OCI-LY1 (cell line): ENCODE measurements around the gene MYH7.

Source experiments
- H2AFZ ChIP-seq: fragments of 200-600 bp; sonication (generic), shearing (Covaris generic); 2 replicates; pipeline ENCODE4 v1.6.0; 2014; ENCODE audit warnings: antibody characterized with exemption, mild to moderate bottlenecking, low read length
- H3F3A ChIP-seq: fragments of 200-600 bp; sonication (generic), shearing (Covaris generic); 2 replicates; pipeline ENCODE4 v1.6.0; 2014; ENCODE audit warnings: mild to moderate bottlenecking, antibody characterized with exemption, low read length, moderate library complexity; ENCODE audit not compliant: insufficient read depth
- H3K27ac ChIP-seq: fragments of 200-600 bp; sonication (generic); 2 replicates; pipeline ENCODE4 v1.5.1; 2014; ENCODE audit warnings: low read length, mixed run types, mild to moderate bottlenecking, low read depth; ENCODE audit not compliant: poor library complexity, severe bottlenecking
- H3K27me3 ChIP-seq: fragments of 200-600 bp; sonication (generic); 2 replicates; pipeline ENCODE4 v1.6.0; 2014; ENCODE audit warnings: antibody characterized with exemption, mild to moderate bottlenecking, low read length, moderate library complexity; ENCODE audit not compliant: insufficient read depth
- H3K36me3 ChIP-seq: fragments of 200-600 bp; sonication (generic); 2 replicates; pipeline ENCODE4 v1.6.1; 2014; ENCODE audit warnings: mild to moderate bottlenecking, antibody characterized with exemption, low read length, moderate library complexity, mixed read lengths; ENCODE audit not compliant: insufficient read depth
- H3K4me1 ChIP-seq: fragments of 200-600 bp; sonication (generic); 2 replicates; pipeline ENCODE4 v1.5.1; 2014; ENCODE audit warnings: mild to moderate bottlenecking, low read length, moderate library complexity; ENCODE audit not compliant: insufficient read depth, severe bottlenecking
- H3K4me2 ChIP-seq: fragments of 200-600 bp; sonication (generic), shearing (Covaris generic); 2 replicates; pipeline ENCODE4 v1.6.1; 2014; ENCODE audit warnings: low read length
- H3K4me3 ChIP-seq: fragments of 200-600 bp; sonication (generic); 2 replicates; pipeline ENCODE4 v1.5.1; 2014; ENCODE audit warnings: low read length, low read depth, mild to moderate bottlenecking, mixed read lengths; ENCODE audit not compliant: poor library complexity, severe bottlenecking
- H3K79me2 ChIP-seq: fragments of 200-600 bp; shearing (Covaris generic); 2 replicates; pipeline ENCODE4 v1.6.1; 2016; ENCODE audit warnings: mixed run types, low read length, mixed read lengths; ENCODE audit not compliant: insufficient read depth
- H3K9ac ChIP-seq: fragments of 200-600 bp; sonication (generic), shearing (Covaris generic); 2 replicates; pipeline ENCODE4 v1.6.1; 2014; ENCODE audit warnings: mild to moderate bottlenecking, low read length, mixed read lengths
- H3K9me2 ChIP-seq: fragments of 200-600 bp; sonication (generic), shearing (Covaris generic); 2 replicates; pipeline ENCODE4 v1.6.1; 2014; ENCODE audit warnings: low read depth, mild to moderate bottlenecking, low read length, mixed read lengths
- H3K9me3 ChIP-seq: fragments of 200-600 bp; shearing (Covaris generic); 2 replicates; pipeline ENCODE4 v1.6.1; 2014; ENCODE audit warnings: low read length, mixed read lengths
- H4K20me1 ChIP-seq: fragments of 200-600 bp; sonication (generic), shearing (Covaris generic); 2 replicates; pipeline ENCODE4 v1.6.0; 2016; ENCODE audit warnings: mild to moderate bottlenecking, low read length; ENCODE audit not compliant: insufficient read depth
- CTCF ChIP-seq: fragments of 200-600 bp; sonication (generic), shearing (Covaris generic); IDR thresholded peaks from 2 replicates; pipeline ENCODE4 v1.5.1; 2017; ENCODE audit warnings: mild to moderate bottlenecking, antibody characterized with exemption, low read length, moderate library complexity, mixed read lengths
- EZH2 ChIP-seq: fragments of 200-600 bp; sonication (generic), shearing (Covaris generic); IDR thresholded peaks from 2 replicates; pipeline ENCODE4 v1.8.0; 2017; ENCODE audit warnings: borderline replicate concordance, mixed run types, mild to moderate bottlenecking, antibody characterized with exemption, low read length, moderate library complexity, mixed read lengths

MYH7 gene

GRCh38 chr14:23404331-23404900, 31.0 kb downstream of the MYH7 start:
- H3K4me1 ChIP-seq = no peaks in the 10 kb centered on the region
- no peaks in the 10 kb centered on the region for H3F3A ChIP-seq
- no peaks in the 10 kb centered on the region for H3K9me2 ChIP-seq
- H3K9ac ChIP-seq = no peak overlapping the region
- no peak overlapping the region for H2AFZ ChIP-seq
- H3K27me3 ChIP-seq = peaks cover 6% of the 10 kb centered on the region; the same call in 1 of the 2 replicates
- no peaks in the 10 kb centered on the region for H3K36me3 ChIP-seq
- TF ChIP-seq CTCF (no peak), EZH2 (no peak)
- H3K4me2 ChIP-seq = no peak overlapping the region
- H4K20me1 ChIP-seq = no peaks in the 10 kb centered on the region
- no peaks in the 10 kb centered on the region for H3K9me3 ChIP-seq
- no peaks in the 10 kb centered on the region for H3K79me2 ChIP-seq
- no peak overlapping the region for H3K4me3 ChIP-seq
- H3K27ac ChIP-seq = no peak overlapping the region

GRCh38 chr14:23403908-23404307, 31.6 kb downstream of the MYH7 start:
- no peak overlapping the region for H3K9ac ChIP-seq
- H3K4me3 ChIP-seq = no peak overlapping the region
- no peaks in the 10 kb centered on the region for H3K9me2 ChIP-seq
- peaks cover 6% of the 10 kb centered on the region; the same call in 1 of the 2 replicates for H3K27me3 ChIP-seq
- H3K9me3 ChIP-seq = no peaks in the 10 kb centered on the region
- H3K36me3 ChIP-seq = no peaks in the 10 kb centered on the region
- H3K4me2 ChIP-seq = no peak overlapping the region
- no peaks in the 10 kb centered on the region for H4K20me1 ChIP-seq
- H3F3A ChIP-seq = no peaks in the 10 kb centered on the region
- H2AFZ ChIP-seq = no peak overlapping the region
- no peak overlapping the region for H3K27ac ChIP-seq
- no peaks in the 10 kb centered on the region for H3K4me1 ChIP-seq
- no peaks in the 10 kb centered on the region for H3K79me2 ChIP-seq
- no peak for TF ChIP-seq EZH2
- TF ChIP-seq CTCF = no peak

GRCh38 chr14:23403139-23403438, 32.4 kb downstream of the MYH7 start:
- Histone ChIP-seq H3K79me2 (no peaks in the 10 kb centered on the region), H3K4me2 (no peak overlapping the region), H4K20me1 (no peaks in the 10 kb centered on the region), H3K9ac (no peak overlapping the region), H3F3A (no peaks in the 10 kb centered on the region), H3K9me3 (no peaks in the 10 kb centered on the region), H3K27me3 (peaks cover 6% of the 10 kb centered on the region; the same call in 1 of the 2 replicates), H3K4me1 (no peaks in the 10 kb centered on the region), H2AFZ (no peak overlapping the region), H3K4me3 (no peak overlapping the region), H3K9me2 (no peaks in the 10 kb centered on the region), H3K36me3 (no peaks in the 10 kb centered on the region), H3K27ac (no peak overlapping the region)
- TF ChIP-seq CTCF (no peak), EZH2 (no peak)
